Lung (tissue), 12 donors: Measurements from ENCODE around the gene TFDP2. TPM values are rescaled to one million over a fixed set of nuclear protein-coding genes. Genes with fewer than 3 reads are reported as not detected.

Experiments
- ATAC-seq: fragments of 200-7000 bp; cut with Tn5 transposase; one replicate; pipeline ENCODE4 v1.9.1; 2020; ENCODE audit warnings: moderate number of reproducible peaks; ENCODE audit not compliant: insufficient read depth, low FRiP score
- DNase-seq, 3 donors: peaks; one replicate each; pipeline ENCODE4 v3.0.0-alpha.2; 2013 to 2017
- H3K27ac ChIP-seq, 2 donors: one replicate each; pipeline ENCODE4 v1.5.1; 2013; ENCODE audit warnings: mild to moderate bottlenecking in 2 of 2, moderate library complexity in 2 of 2, control low read depth in 1 of 2, inconsistent platforms in 1 of 2, low read depth in 1 of 2, low read length in 1 of 2
- H3K27me3 ChIP-seq, 3 donors: one replicate each; pipeline ENCODE4 v1.5.1; 2013; ENCODE audit warnings: low read length in 2 of 3; ENCODE audit not compliant: control insufficient read depth in 3 of 3, insufficient read depth in 3 of 3
- H3K36me3 ChIP-seq, 4 donors: one replicate each; pipeline ENCODE4 v1.5.1; 2013; ENCODE audit warnings: low read length in 4 of 4, mild to moderate bottlenecking in 1 of 4, moderate library complexity in 1 of 4; ENCODE audit not compliant: control insufficient read depth in 4 of 4, insufficient read depth in 4 of 4
- H3K4me1 ChIP-seq, 5 donors: one replicate each; pipeline ENCODE4 v1.5.1; 2013; ENCODE audit warnings: low read length in 5 of 5, mild to moderate bottlenecking in 2 of 5, moderate library complexity in 1 of 5; ENCODE audit not compliant: control insufficient read depth in 5 of 5, insufficient read depth in 5 of 5
- H3K4me3 ChIP-seq: one replicate; pipeline ENCODE4 v1.5.1; 2013; ENCODE audit warnings: mild to moderate bottlenecking, control low read depth, moderate library complexity
- H3K9ac ChIP-seq, 2 donors: one replicate each; pipeline ENCODE4 v1.5.1; 2013; ENCODE audit warnings: low read length in 2 of 2, control low read depth in 1 of 2; ENCODE audit not compliant: insufficient read depth in 1 of 2
- H3K9me3 ChIP-seq, 4 donors: one replicate each; pipeline ENCODE4 v1.5.1; 2013; ENCODE audit warnings: low read length in 3 of 4, mild to moderate bottlenecking in 1 of 4, moderate library complexity in 1 of 4; ENCODE audit not compliant: control insufficient read depth in 4 of 4, insufficient read depth in 3 of 4
- WGBS, 2 donors: extraction: QIAGEN DNeasy Blood & Tissue Kit; methylation state at CpG; one replicate each; pipeline ENCODE4 v1.1.7; 2013; 5-methylcytosine and 5-hydroxymethylcytosine counted together
- polyA plus RNA-seq, 2 donors: library from polyadenylated mRNA; stranded (reverse); fragments of 200-250 nt; gene quantifications; one replicate each; pipeline ENCODE4 v1.2.1, GENCODE V29; 2013
- total RNA-seq, 2 donors: library from RNA; depleted of rRNA in 1 of 2; stranded (reverse); fragments of >200 nt in 1 of 2; gene quantifications; one replicate each; pipeline ENCODE4 v1.2.1, GENCODE V29; 2014 to 2021
- TF ChIP-seq, protein P1 (sequence below): IDR thresholded peaks from 2 replicates; pipeline ENCODE4 v1.5.1; 2012; ENCODE audit warnings: mild to moderate bottlenecking; ENCODE audit errors: control extremely low read depth, extremely low read depth
- donor health status: control.
- donor health status: control.
- donor health status: Bipolar disorder and iron deficiency.
- donor health status: healthy.
- donor health status: DM: yes; HTN: yes; CAD: no.

Gene TFDP2
- total and polyA plus RNA-seq, 4 donors, result 8.4 to 94.0 (median 17.0) TPM

DNA sequence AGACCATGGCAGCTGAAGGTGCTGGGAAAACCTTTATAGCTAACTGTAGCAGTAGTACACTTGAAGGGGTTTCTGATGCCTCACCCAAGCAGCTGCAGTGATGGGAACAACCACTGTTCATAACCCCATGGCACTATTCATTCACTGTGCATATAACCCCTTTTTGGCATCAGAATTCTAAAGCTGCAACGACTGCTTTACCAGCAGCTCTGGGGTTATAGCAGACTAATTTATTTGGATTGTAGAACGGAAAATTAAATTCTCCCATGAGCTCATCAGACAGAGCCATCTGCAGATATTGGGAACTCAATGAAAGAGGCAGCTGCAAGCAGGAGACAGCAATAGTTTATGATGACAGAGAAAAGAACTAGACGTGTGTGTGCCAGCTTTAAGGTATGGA, 28.6 kb downstream of the TFDP2 start:
- DNase-seq, result peak in 1 of 3 donors; percentile 19
- Histone ChIP-seq H3K4me1 (peaks cover 0 to 1% (median 0%) of the 10 kb centered on the region in 5 donors), H3K9me3 (no peaks in the 10 kb centered on the region), H3K9ac (no peak overlapping the region), H3K4me3 (no peak overlapping the region), H3K27ac (no peak overlapping the region), H3K27me3 (no peaks in the 10 kb centered on the region), H3K36me3 (no peaks in the 10 kb centered on the region)
- no peak for ATAC-seq
- 65 to 79% methylated on average over 3 of the region's 3 CpGs for WGBS, 2 donors
- TF ChIP-seq, protein P1, sequence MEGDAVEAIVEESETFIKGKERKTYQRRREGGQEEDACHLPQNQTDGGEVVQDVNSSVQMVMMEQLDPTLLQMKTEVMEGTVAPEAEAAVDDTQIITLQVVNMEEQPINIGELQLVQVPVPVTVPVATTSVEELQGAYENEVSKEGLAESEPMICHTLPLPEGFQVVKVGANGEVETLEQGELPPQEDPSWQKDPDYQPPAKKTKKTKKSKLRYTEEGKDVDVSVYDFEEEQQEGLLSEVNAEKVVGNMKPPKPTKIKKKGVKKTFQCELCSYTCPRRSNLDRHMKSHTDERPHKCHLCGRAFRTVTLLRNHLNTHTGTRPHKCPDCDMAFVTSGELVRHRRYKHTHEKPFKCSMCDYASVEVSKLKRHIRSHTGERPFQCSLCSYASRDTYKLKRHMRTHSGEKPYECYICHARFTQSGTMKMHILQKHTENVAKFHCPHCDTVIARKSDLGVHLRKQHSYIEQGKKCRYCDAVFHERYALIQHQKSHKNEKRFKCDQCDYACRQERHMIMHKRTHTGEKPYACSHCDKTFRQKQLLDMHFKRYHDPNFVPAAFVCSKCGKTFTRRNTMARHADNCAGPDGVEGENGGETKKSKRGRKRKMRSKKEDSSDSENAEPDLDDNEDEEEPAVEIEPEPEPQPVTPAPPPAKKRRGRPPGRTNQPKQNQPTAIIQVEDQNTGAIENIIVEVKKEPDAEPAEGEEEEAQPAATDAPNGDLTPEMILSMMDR, result no peak

DNA sequence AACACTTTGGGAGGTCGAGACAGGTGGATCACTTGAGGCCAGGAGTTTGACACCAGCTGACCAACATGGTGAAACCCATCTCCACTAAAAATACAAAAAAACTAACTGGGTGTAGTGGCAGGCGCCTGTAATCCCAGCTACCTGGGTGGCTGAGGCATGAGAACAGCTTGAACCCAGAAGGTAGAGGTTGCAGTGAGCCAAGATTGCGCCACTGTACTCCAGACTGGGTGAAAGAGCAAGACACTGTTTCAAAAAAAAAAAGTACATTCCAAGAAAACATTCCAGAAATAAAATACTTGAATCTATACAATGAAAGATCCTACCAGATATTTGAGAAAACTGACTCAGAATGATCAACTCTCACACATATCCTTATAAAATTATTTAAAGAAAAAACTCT, 30.4 kb downstream of the TFDP2 start:
- DNase-seq, result no peak
- 95% methylated on average over 3 of the region's 3 CpGs for WGBS, 2 donors
- Histone ChIP-seq H3K9me3 (no peaks in the 10 kb centered on the region), H3K27me3 (no peaks in the 10 kb centered on the region), H3K4me3 (no peak overlapping the region), H3K27ac (no peak overlapping the region), H3K4me1 (peaks cover 0 to 1% (median 0%) of the 10 kb centered on the region in 5 donors), H3K9ac (no peak overlapping the region), H3K36me3 (no peaks in the 10 kb centered on the region)
- TF ChIP-seq, protein P1, result no peak
- ATAC-seq, result no peak

DNA sequence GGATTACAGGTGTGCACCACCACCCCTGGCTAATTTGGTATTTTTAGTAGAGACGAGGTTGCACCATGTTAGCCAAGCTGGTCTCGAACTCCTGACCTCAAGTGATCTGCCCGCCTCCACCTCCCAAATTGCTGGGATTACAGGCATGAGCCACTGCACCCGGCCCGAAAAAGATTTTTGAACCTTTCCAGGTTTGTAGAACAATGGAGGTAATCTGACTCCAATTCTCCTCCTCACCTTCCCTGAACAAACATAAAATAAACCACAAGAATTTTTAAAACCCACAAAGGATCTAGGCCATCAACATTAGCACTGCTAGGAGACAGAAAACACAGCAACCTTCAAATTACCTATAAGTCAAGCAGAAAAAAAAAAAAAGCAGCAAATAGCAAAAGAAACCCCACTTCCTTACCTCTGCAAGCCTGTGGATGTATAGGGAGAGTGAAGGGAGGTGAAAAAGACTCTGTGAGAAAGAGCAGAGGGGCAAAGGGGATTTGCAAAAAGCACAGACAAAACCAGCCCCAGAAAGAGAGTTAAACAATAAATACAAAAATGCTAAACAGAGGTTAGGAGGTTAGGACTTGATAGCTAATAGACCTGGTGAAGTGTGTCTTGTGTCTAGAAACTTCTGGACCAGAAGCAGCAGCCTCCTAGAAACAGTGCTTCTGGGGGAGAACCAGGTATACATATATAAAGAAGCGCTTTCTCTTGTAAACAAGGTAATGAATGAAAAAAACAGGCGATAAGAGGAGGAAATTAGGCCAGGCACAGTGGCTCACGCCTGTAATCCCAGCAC, 32.1 kb downstream of the TFDP2 start:
- DNase-seq (peak in 2 of 3 donors; percentile 19 to 47), ATAC-seq (no peak)
- Histone ChIP-seq H3K4me1 (peaks cover 0 to 1% (median 0%) of the 10 kb centered on the region in 5 donors), H3K27ac (no peak overlapping the region), H3K4me3 (no peak overlapping the region), H3K36me3 (no peaks in the 10 kb centered on the region), H3K27me3 (no peaks in the 10 kb centered on the region), H3K9ac (no peak overlapping the region), H3K9me3 (no peaks in the 10 kb centered on the region)
- TF ChIP-seq, protein P1, result no peak
- 78 to 85% methylated on average over 8 of the region's 8 CpGs for WGBS, 2 donors
